Diencephalon (tissue), 1 donor: Measurements from ENCODE around the gene PLAAT1. TPM values are rescaled to one million over a fixed set of nuclear protein-coding genes. Genes with fewer than 3 reads are reported as not detected.

ENCODE experiments used
- total RNA-seq: library from RNA; depleted of rRNA; stranded (reverse); fragments of >200 nt; gene quantifications from one replicate; pipeline ENCODE4 v1.2.3, GENCODE V29; 2014

Gene PLAAT1
- total RNA-seq = 13.6 TPM

DNA sequence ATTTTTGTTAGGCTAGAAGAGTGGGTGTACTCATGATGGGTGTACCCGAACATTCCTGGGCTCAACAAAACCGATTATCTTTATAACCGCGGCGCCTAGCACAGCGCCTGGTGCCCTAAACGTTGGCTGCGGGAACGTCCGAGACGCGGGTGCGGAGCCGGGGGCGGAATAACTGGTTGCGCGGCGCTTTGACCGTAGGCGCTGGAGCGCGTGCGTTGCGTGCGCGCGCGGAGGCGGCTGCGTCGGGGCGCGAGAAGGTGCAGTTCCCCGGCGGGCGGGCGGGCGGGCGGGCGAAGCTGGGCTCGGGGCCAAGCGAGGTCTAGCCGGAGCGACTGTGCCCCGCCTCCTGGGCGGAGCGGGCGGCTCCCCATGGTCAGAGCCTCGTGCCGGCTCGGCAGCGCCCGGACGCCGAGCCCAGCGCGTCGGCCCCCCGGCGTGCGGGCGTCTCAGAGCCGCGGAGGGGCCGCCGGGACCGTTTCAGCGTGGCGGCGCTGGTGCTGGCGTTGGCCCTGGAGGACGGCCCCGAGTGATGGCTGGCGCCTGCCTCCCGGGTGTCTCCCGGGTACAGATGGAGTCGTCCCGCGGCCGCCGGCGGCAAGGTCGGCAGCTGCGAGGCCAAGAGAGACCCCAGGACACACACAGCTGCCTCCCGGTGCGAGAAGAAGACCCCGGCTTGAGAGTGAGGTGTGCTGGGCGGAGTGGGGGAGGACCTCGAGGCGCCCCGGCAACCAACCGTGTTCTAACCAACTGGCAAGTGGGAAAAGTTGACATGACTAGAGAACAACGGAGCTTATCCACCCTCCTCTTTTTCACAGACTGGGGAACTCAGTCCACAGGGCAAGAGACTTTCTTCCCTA, at the start of gene PLAAT1:
PLAAT1 (plus strand) TSS at position 373 of the 857 bp plus-strand sequence. CDS start 14,429 bp downstream, outside the sequence.

Other genes starting within 250 kb of the PLAAT1 start
- gene ATP13A5, start 137.5 kb downstream of the PLAAT1 start, total RNA-seq = 0.92 TPM